Right cardiac atrium (tissue), 5 donors: ENCODE data around the gene LRBA. TPM values are rescaled to one million over a fixed set of nuclear protein-coding genes. Genes with fewer than 3 reads are reported as not detected.

Experiments used
- ATAC-seq, 2 donors: fragments of 200-7000 bp; cut with Tn5 transposase; one replicate each; pipeline versions ENCODE4 v1.8.0 to v1.9.1; 2020; ENCODE audit warnings: moderate library complexity in 2 of 2, mild to moderate bottlenecking in 1 of 2
- DNase-seq, 3 donors: peaks; one replicate each; pipeline ENCODE4 v3.0.0-alpha.2; 2020
- H3K27ac ChIP-seq: one replicate; pipeline ENCODE4 v1.5.1; 2013; ENCODE audit warnings: mild to moderate bottlenecking, low read length, control low read depth, moderate library complexity
- H3K27me3 ChIP-seq: one replicate; pipeline ENCODE4 v1.6.1; 2013; ENCODE audit not compliant: control insufficient read depth, insufficient read depth
- H3K4me1 ChIP-seq: one replicate; pipeline ENCODE4 v1.6.1; 2013; ENCODE audit warnings: low read length; ENCODE audit not compliant: control insufficient read depth, insufficient read depth
- H3K4me3 ChIP-seq: one replicate; pipeline ENCODE4 v1.5.1; 2013; ENCODE audit warnings: low read length, control low read depth
- H3K9me3 ChIP-seq: one replicate; pipeline ENCODE4 v1.6.1; 2013; ENCODE audit warnings: low read length; ENCODE audit not compliant: control insufficient read depth
- WGBS: extraction: QIAGEN DNeasy Blood & Tissue Kit; methylation state at CpG from one replicate; pipeline ENCODE4 v1.1.7; 2013; 5-methylcytosine and 5-hydroxymethylcytosine counted together
- intact Hi-C, 4 donors: fragments of 100-400 bp; cut with DNase I; formaldehyde crosslinking; loops; one replicate each; pipeline versions ENCODE4 v1.11.0 to v1.14.0; 2022 to 2023
- polyA plus RNA-seq: library from polyadenylated mRNA; stranded (reverse); fragments of 200-250 nt; gene quantifications from one replicate; pipeline ENCODE4 v1.2.3, GENCODE V29; 2013
- total RNA-seq, 4 donors: library from RNA; stranded (reverse); fragmentation: NEBNext Ultra II Directional; extraction: Animal tissue kit (Norgen Biotek cat#: 25700); gene quantifications; one replicate each; pipeline ENCODE4 v1.2.1, GENCODE V29; 2021
- donor health status: healthy with polysubstance abuse.
- donor health status: DM: no; HTN: yes; CAD: no.
- donor health status: DM: no; HTN: no; CAD: no.
- donor health status: DM: no; HTN: yes; CAD: no; lungs with severe emphysema.
- donor health status: DM: yes; HTN: yes; CAD: no.

Gene LRBA
- total and polyA plus RNA-seq, 5 donors, result 14.4 to 29.9 (median 23.4) TPM

DNA sequence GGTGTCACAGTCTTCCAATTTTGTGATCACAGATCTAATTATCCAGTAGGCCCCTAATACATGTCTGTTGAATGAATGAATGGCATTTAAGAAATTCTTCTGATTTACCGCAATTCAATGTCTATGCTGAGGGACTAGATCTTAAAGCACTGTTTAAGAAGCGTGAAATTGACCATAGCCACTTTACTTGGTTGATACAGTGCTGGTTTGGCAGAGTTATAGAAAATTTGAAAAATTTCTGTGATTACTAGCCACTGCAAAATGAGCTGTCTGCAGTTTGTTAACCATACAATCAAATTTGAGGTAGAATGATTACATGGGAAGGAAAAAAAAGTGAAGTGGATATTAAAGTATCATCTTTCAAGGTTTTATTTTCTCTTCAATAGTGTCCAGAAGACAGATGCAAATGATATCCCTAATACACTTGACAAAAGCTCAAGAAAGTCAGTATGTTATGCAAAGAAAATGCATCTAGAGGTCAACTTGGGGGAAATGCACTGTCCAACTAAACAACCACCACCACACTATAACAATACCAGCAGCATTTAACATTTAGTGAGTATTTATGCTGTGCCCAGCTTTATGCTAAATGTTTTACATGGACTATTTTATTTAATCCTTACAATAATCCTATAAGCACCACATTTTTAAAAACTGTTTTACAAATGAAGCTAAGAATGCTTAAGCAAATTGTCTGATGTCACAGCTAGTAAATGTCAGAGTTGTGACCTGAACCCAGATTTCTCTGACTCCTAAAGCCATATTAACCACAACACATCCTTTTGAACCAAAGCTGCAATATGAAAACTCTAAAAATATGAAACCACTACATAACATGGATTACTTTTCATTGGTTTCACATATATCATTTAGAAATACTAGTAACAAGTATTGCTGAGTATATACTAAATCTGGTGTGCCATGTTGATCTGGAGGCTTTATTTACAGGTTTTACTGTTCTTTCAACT lies 651.1 kb downstream of the LRBA start:
- no peak for ATAC-seq
- H3K4me1 ChIP-seq, result no peaks in the 10 kb centered on the region
- no peaks in the 10 kb centered on the region for H3K9me3 ChIP-seq
- WGBS, result 49% methylated on average over 2 of the region's 2 CpGs
- no peaks in the 10 kb centered on the region for H3K27me3 ChIP-seq
- no peak overlapping the region for H3K27ac ChIP-seq
- DNase-seq, result no peak
- intact Hi-C loops, result no loop called here
- H3K4me3 ChIP-seq, result no peak overlapping the region

DNA sequence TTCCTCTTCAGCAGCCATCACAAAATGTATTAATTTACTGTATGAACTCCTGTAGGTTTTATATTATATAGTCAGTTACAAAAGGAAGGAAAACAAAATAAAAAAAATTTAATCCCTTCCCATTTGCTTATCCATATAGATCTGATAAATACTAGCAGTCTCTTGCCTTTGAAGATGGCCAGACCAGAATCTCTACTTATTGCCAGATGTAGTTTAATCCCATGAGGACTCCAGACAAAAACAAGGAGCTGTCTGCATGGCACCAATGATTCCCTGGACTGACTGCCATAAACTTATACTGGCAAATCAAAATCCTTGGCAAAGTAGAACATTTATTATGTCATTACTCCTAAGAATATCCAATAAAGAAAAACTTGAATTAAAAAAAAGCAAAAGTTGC lies 656.4 kb downstream of the LRBA start:
- Histone ChIP-seq H3K27me3 (no peaks in the 10 kb centered on the region), H3K4me1 (no peaks in the 10 kb centered on the region), H3K9me3 (no peaks in the 10 kb centered on the region), H3K4me3 (no peak overlapping the region), H3K27ac (no peak overlapping the region)
- DNase-seq, result no peak
- intact Hi-C loops, result no loop called here
- no peak for ATAC-seq

DNA sequence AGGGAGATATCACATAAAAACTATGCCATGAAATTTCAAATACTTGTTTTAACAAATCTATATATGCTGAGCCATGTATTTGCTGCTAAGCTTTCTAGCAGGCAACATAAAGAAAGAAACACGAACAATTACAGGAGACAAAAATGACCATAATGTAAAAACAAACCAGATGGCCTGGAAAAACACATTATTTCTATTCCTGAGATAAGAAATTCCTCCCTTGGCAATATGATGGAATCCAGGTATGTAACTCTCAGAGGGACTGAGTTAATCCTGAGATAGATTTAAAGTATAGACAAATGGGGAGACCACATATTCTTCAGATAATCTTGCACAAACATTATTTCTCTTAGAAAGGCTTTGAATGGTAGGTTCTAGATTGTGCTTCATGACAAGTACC lies 657.3 kb downstream of the LRBA start:
- Histone ChIP-seq H3K27me3 (no peaks in the 10 kb centered on the region), H3K27ac (no peak overlapping the region), H3K4me3 (no peak overlapping the region), H3K4me1 (no peaks in the 10 kb centered on the region), H3K9me3 (no peaks in the 10 kb centered on the region)
- 92% methylated on average over 1 of the region's 1 CpG for WGBS
- intact Hi-C loops, result no loop called here
- ATAC-seq (no peak), DNase-seq (no peak)

DNA sequence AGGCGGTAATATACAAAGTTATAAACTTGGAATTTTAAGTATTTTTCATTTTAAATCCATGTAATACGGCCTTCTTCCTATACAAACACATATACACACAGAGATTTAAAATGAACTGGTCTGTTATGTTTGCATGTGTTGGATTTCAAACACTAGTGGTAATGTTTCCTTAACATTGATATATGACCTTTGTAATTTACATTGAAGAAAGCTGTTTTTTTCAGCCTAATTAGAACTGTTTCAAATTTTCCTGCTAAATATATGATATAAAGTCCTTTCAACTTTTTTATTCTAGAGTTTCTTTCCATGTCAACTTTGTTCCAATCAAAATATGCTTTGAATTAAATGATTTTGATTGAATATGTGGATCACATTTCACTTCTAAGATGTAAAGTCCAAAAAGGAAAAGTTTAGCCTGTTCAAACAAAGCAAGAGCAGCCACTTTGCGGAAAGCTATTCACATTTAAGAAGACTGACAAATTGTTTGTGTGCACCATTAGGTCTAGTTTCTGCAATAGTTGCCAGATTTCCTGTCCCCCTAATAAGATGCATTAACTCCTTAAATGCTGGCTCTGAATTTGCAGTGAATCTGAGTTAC lies 659.1 kb downstream of the LRBA start:
- DNase-seq (no peak), ATAC-seq (no peak)
- no peak overlapping the region for H3K27ac ChIP-seq
- no peaks in the 10 kb centered on the region for H3K9me3 ChIP-seq
- 92% methylated on average over 3 of the region's 3 CpGs for WGBS
- H3K27me3 ChIP-seq, result no peaks in the 10 kb centered on the region
- intact Hi-C loops, result no loop called here
- no peak overlapping the region for H3K4me3 ChIP-seq
- H3K4me1 ChIP-seq, result no peaks in the 10 kb centered on the region

DNA sequence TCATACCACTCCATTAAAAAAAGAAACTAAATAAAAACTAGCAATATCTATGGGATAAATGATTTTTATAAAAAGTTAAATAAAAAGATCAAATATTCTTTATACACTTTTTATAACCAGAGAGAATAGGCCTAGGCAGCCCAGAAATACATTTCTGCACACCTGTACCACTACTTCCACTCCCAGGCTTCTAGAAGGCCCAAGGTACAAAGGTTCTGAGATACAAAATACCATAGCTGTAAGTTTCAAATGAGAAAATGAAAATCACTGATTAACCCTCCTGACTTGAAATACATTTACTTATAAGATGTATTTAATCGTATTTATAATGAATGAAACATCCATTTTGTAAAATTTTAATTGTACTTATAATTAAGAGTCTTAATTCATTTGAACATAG lies 659.7 kb downstream of the LRBA start:
- intact Hi-C loops, result no loop called here
- no peak overlapping the region for H3K4me3 ChIP-seq
- no peaks in the 10 kb centered on the region for H3K4me1 ChIP-seq
- no peak overlapping the region for H3K27ac ChIP-seq
- no peaks in the 10 kb centered on the region for H3K27me3 ChIP-seq
- no peak for DNase-seq
- ATAC-seq, result no peak
- no peaks in the 10 kb centered on the region for H3K9me3 ChIP-seq
- WGBS, result 99% methylated on average over 1 of the region's 1 CpG

DNA sequence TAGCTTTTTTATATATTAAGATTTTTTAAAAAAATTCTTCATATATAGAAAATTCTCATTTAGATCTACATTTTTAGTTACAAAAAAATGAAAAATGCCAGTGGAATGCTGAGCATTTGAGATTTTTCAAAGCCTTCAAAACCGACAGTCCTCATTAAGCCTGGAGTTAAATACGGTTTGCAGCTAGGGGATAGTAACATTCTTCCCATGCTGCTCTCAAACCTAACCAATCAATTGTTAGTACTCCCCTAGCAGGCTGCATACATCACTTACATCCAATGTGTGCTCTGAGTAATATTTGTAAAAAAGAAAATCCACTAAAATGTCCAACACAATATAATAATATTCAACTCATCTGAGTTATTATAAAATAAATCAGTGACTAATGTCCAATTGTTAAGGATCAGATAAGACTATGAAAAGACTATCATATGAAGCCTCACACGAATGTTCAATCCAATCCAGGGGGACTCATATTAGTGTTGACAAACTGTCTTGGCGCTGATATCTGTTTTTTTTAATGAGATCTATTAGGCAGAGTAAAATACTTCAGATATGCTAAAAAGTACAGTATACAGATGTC lies 660.8 kb downstream of the LRBA start:
- Histone ChIP-seq H3K4me3 (no peak overlapping the region), H3K4me1 (no peaks in the 10 kb centered on the region), H3K27me3 (no peaks in the 10 kb centered on the region), H3K27ac (no peak overlapping the region), H3K9me3 (no peaks in the 10 kb centered on the region)
- 83% methylated on average over 4 of the region's 4 CpGs for WGBS
- no peak for DNase-seq
- ATAC-seq, result no peak
- intact Hi-C loops, result no loop called here

DNA sequence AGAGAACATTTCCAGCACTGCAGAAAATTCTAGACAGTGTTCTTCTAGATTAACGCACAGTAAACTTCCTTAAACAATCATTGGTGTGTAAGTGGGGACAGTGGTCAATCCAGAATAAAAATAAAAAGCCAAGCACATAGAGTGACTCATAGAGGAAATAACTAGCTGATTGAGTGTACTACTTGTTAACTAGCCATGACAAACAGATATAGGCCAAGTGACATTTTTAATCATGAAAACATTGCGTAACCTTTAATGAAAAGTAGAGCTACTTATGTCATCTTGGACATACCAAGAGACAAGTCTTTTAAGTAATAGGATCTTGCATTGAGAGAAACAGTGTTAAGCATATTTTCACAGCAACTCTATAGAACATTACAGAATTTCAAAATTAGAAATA lies 667.0 kb downstream of the LRBA start:
- no peak overlapping the region for H3K27ac ChIP-seq
- DNase-seq (no peak), ATAC-seq (peak in 1 of 2 donors; percentile 75)
- no peak overlapping the region for H3K4me3 ChIP-seq
- no peaks in the 10 kb centered on the region for H3K4me1 ChIP-seq
- H3K27me3 ChIP-seq, result no peaks in the 10 kb centered on the region
- intact Hi-C loops, result no loop called here
- no peaks in the 10 kb centered on the region for H3K9me3 ChIP-seq
- WGBS, result 67% methylated on average over 2 of the region's 2 CpGs

DNA sequence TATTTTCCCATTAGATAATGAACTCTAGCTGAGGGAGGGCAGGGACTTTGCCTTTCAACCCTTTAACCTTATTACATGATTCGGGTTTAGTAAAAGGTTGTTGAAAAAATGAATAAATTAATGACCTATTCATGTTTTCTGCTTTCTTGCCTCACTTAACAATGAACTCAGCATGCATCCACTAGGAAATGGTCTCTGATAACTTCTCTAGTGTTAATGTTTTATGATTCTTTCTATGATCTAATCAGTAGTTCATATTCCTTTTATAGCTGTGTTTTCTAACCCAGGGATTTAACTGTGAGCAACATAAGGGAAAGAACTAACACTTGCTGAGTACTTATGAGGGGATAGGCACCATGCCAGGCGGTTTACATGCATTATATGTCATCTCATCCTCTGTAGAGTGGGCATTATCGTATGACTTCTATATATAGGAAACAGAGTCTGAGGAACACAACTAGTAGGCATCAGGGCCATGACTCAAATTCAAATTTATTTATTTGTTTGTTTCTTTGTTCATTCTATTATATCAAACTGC lies 669.8 kb downstream of the LRBA start:
- no peak for DNase-seq
- Histone ChIP-seq H3K27ac (no peak overlapping the region), H3K9me3 (no peaks in the 10 kb centered on the region), H3K4me1 (no peaks in the 10 kb centered on the region), H3K4me3 (no peak overlapping the region), H3K27me3 (no peaks in the 10 kb centered on the region)
- intact Hi-C loops, result no loop called here
- ATAC-seq, result no peak
- WGBS, result 82% methylated on average over 3 of the region's 3 CpGs

DNA sequence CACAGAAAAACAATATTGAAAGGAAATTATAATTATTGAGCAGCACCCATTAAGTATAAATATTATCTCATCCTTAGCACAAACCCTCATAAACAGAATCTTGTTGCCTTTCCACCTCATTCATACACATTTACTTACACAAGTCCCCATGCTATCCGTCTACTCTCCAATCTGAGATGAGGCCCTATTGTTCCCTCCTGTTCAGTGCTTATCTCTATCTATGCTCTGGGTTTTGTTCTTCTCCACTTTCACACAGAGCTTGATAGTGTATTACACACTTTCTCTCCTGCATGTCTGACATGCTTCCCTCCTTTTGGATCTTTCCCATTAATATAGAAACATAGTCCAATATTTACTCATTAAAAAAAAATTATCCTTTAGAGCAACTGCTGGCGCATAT lies 671.3 kb downstream of the LRBA start:
- ATAC-seq, result no peak
- Histone ChIP-seq H3K4me1 (no peaks in the 10 kb centered on the region), H3K4me3 (no peak overlapping the region), H3K27ac (no peak overlapping the region), H3K27me3 (no peaks in the 10 kb centered on the region), H3K9me3 (no peaks in the 10 kb centered on the region)
- 85% methylated on average over 2 of the region's 2 CpGs for WGBS
- no peak for DNase-seq
- intact Hi-C loops, result no loop called here

DNA sequence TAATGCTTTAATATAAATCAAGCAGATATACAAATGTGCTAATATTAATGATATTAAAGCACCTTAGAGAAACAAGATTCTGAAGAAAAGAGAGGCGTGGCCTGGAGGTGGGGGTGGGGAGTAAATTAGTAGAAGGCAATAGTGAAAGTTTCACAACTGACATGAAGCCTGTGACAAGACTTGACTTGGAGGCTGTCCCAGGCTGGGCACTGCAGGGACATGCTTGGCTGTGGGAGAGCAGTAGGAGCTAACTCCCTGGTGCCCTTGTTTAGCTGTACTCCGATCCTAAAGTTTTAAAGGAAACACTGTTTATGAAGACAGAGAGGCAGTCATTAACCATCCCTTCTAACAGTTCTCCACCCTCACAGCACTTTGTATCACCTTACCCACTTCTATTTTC lies 672.1 kb downstream of the LRBA start:
- no peaks in the 10 kb centered on the region for H3K27me3 ChIP-seq
- H3K9me3 ChIP-seq, result no peaks in the 10 kb centered on the region
- intact Hi-C loops, result no loop called here
- H3K27ac ChIP-seq, result no peak overlapping the region
- no peak overlapping the region for H3K4me3 ChIP-seq
- peak; percentile 39 to 80 for ATAC-seq
- peak; percentile 36 to 73 (median 72) for DNase-seq
- H3K4me1 ChIP-seq, result no peaks in the 10 kb centered on the region
- 53% methylated on average over 2 of the region's 2 CpGs for WGBS

DNA sequence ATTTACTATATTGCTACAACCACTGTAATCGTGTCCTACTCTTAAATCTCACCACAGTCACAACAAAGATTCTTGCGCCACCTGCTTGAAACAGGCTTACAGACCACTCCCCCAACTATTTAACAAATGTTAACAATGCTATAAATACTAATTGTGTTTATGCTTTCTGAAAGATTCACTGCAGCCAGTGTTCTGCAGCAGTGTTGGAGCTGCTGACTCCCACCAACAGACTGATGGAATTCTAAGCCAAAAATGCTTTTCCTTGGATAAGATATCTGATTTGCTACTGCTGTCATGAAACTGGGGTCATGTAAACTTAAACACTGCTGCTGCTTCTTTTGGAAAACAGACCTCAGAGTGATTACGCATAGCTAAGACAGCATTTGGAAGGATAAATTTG lies 677.4 kb downstream of the LRBA start:
- ATAC-seq, result peak in 1 of 2 donors; percentile 35
- Histone ChIP-seq H3K4me3 (no peak overlapping the region), H3K9me3 (no peaks in the 10 kb centered on the region), H3K27ac (no peak overlapping the region), H3K4me1 (peaks cover 1% of the 10 kb centered on the region), H3K27me3 (no peaks in the 10 kb centered on the region)
- no peak for DNase-seq
- WGBS, result 41% methylated on average over 3 of the region's 3 CpGs
- intact Hi-C loops, result no loop called here
